GM13977 (cell line): ENCODE data around the gene HERC2.

Experiments used
- DNase-seq: peaks from one replicate; pipeline ENCODE4 v3.0.0; 2012; ENCODE audit warnings: low spot score
- CTCF ChIP-seq: IDR thresholded peaks from 2 replicates; pipeline ENCODE4 v1.5.1; 2012; ENCODE audit warnings: mild to moderate bottlenecking, control low read depth; ENCODE audit not compliant: insufficient read depth; ENCODE audit errors: extremely low read depth, missing control alignments
- in situ Hi-C: fragments of 300-500 bp; cut with MboI; formaldehyde crosslinking; loops from one replicate; pipeline ENCODE4 v1.12.0; 2022; ENCODE audit warnings: low sequenced_read_pairs, low pct_unique_long_range_greater_than_20kb, mixed read lengths, inconsistent platforms; ENCODE audit not compliant: unreplicated experiment

HERC2 gene

GRCh38 chr15:28133281-28133680 is 188.7 kb downstream of the HERC2 start:
- in situ Hi-C loops = no loop called here
- no peak for TF ChIP-seq CTCF
- no peak for DNase-seq

- no peak for TF ChIP-seq CTCF
- DNase-seq = no peak
- in situ Hi-C loops = no loop called here
These were observed 189.3 kb downstream of the HERC2 start for GRCh38 chr15:28132524-28133275.

- DNase-seq = no peak
- in situ Hi-C loops = no loop called here
These were observed 190.0 kb downstream of the HERC2 start for GRCh38 chr15:28131946-28132345.

GRCh38 chr15:28131400-28131799 is 190.6 kb downstream of the HERC2 start:
- DNase-seq = no peak
- TF ChIP-seq CTCF = no peak
- in situ Hi-C loops = no loop called here

More at GRCh38 chr15:28131946-28132345, 190.0 kb downstream of the HERC2 start:
- no peak for TF ChIP-seq CTCF

DNA sequence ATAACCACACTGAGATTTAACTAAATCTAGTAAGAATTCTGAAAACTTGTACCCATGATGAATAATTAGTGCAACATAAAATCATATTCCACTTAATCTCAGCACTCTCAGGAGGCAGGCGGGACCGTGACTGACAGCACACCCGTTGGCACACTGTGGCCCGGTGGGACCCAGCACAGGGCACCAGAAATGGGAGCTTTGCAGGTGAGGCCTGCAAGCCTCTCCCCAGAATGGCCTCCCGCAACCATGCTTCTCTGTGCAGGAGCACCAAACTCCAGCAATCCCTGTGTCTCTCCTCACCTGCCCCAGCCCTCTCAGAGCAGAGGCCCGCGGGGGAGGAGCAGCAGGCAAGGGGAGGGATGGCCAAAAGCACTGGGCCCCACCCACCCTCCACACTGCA is 191.3 kb downstream of the HERC2 start:
- no peak for TF ChIP-seq CTCF
- no peak for DNase-seq
- in situ Hi-C loops = no loop called here

DNA sequence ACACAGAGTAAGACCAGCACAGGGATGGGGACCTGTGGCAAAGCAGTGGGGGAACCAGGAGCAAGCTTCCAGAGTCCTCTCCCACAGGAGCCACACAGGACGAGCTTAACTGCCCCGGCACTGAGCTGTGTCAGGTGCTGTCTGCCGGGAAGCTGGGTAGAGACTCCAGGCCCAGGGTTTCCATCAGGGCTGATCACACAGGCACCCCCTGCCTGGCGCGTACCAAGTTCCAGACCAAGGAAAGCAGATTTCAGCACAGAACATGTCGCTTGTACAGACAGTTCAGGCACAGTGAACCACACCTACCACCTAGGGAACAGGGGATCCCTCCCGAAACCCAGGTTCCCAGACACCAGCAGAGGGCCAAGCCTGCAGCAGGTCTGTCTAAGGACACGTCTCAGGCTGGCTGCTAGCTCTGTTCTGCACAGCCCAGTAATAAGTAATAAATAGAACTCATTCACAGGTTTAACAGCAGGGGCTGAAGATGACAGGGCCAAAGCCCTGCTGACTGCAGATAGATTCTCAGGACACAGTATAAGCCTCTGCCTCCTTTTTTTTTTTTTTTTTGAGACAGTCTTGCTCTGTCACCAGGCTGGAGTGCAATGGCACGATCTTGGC is 192.6 kb downstream of the HERC2 start:
- in situ Hi-C loops = no loop called here
- TF ChIP-seq CTCF = no peak
- no peak for DNase-seq
